ENCODE results near the gene SESN2. TPM values are rescaled to one million over a fixed set of nuclear protein-coding genes. Genes with fewer than 3 reads are reported as not detected.

The SESN2 gene
- total and polyA plus RNA-seq, 4 donors, result 5.8 to 17.6 (median 13.4) TPM

GRCh38 chr1:28249013-28249865 is 10.1 kb upstream of the SESN2 start:
- peaks cover 9% of the 10 kb centered on the region for H3K4me1 ChIP-seq (ENCODE audit: control insufficient read depth, insufficient read depth, low read length)
- H3K27me3 ChIP-seq (ENCODE audit: control insufficient read depth, insufficient read depth, low read length), result no peaks in the 10 kb centered on the region
- no CpG with 5 or more reads among the region's 3 CpGs for WGBS (ENCODE audit: insufficient coverage)
- no peaks in the 10 kb centered on the region for H3K9me3 ChIP-seq (ENCODE audit: control insufficient read depth, insufficient read depth, low read length)
- H3K36me3 ChIP-seq (ENCODE audit: control insufficient read depth, insufficient read depth, low read length), result no peaks in the 10 kb centered on the region
- DNase-seq (ENCODE audit: low read depth in 4 of 6, low spot score in 6 of 6), result no peak
- H3K27ac ChIP-seq (ENCODE audit: low read depth, low read length), result peak overlapping the region; percentile 65
- H3K4me3 ChIP-seq (ENCODE audit: low read depth, low read length), result peak overlapping the region; percentile 19

- no peak overlapping the region for H3K27ac ChIP-seq (ENCODE audit: low read depth, low read length)
- no peaks in the 10 kb centered on the region for H3K36me3 ChIP-seq (ENCODE audit: control insufficient read depth, insufficient read depth, low read length)
- H3K27me3 ChIP-seq (ENCODE audit: control insufficient read depth, insufficient read depth, low read length), result no peaks in the 10 kb centered on the region
- H3K9me3 ChIP-seq (ENCODE audit: control insufficient read depth, insufficient read depth, low read length), result no peaks in the 10 kb centered on the region
- WGBS (ENCODE audit: insufficient coverage), result 86% methylated on average over 1 of the region's 4 CpGs
- peaks cover 9% of the 10 kb centered on the region for H3K4me1 ChIP-seq (ENCODE audit: control insufficient read depth, insufficient read depth, low read length)
- H3K4me3 ChIP-seq (ENCODE audit: low read depth, low read length), result no peak overlapping the region
- no peak for DNase-seq (ENCODE audit: low read depth in 4 of 6, low spot score in 6 of 6)
These were observed 9.4 kb upstream of the SESN2 start for GRCh38 chr1:28249866-28250295.

- H3K4me1 ChIP-seq (ENCODE audit: control insufficient read depth, insufficient read depth, low read length), result peaks cover 12% of the 10 kb centered on the region
- 83% methylated on average over 4 of the region's 6 CpGs for WGBS (ENCODE audit: insufficient coverage)
- H3K27me3 ChIP-seq (ENCODE audit: control insufficient read depth, insufficient read depth, low read length), result peaks cover 4% of the 10 kb centered on the region
- no peaks in the 10 kb centered on the region for H3K9me3 ChIP-seq (ENCODE audit: control insufficient read depth, insufficient read depth, low read length)
- H3K4me3 ChIP-seq (ENCODE audit: low read depth, low read length), result no peak overlapping the region
- no peak for DNase-seq (ENCODE audit: low read depth in 4 of 6, low spot score in 6 of 6)
- no peak overlapping the region for H3K27ac ChIP-seq (ENCODE audit: low read depth, low read length)
- no peaks in the 10 kb centered on the region for H3K36me3 ChIP-seq (ENCODE audit: control insufficient read depth, insufficient read depth, low read length)
These were observed 3.0 kb upstream of the SESN2 start for GRCh38 chr1:28256197-28256827.

- Histone ChIP-seq H3K9me3 (ENCODE audit: control insufficient read depth, insufficient read depth, low read length) (no peaks in the 10 kb centered on the region), H3K27me3 (ENCODE audit: control insufficient read depth, insufficient read depth, low read length) (peaks cover 4% of the 10 kb centered on the region), H3K4me3 (ENCODE audit: low read depth, low read length) (no peak overlapping the region), H3K36me3 (ENCODE audit: control insufficient read depth, insufficient read depth, low read length) (no peaks in the 10 kb centered on the region), H3K27ac (ENCODE audit: low read depth, low read length) (no peak overlapping the region), H3K4me1 (ENCODE audit: control insufficient read depth, insufficient read depth, low read length) (peaks cover 16% of the 10 kb centered on the region)
- WGBS (ENCODE audit: insufficient coverage), result no CpG with 5 or more reads among the region's 4 CpGs
- no peak for DNase-seq (ENCODE audit: low read depth in 4 of 6, low spot score in 6 of 6)
These were observed 1.6 kb upstream of the SESN2 start for GRCh38 chr1:28257736-28258135.

- 25% methylated on average over 12 of the region's 12 CpGs for WGBS (ENCODE audit: insufficient coverage)
- peak overlapping the region; percentile 95 for H3K4me3 ChIP-seq (ENCODE audit: low read depth, low read length)
These were observed 578 bp upstream of the SESN2 start for GRCh38 chr1:28258628-28259251.

GRCh38 chr1:28259934-28260802 is 850 bp downstream of the SESN2 start:
- 0% methylated on average over 47 of the region's 66 CpGs for WGBS (ENCODE audit: insufficient coverage)
- peak overlapping the region; percentile 89 for H3K27ac ChIP-seq (ENCODE audit: low read depth, low read length)
- peaks cover 4% of the 10 kb centered on the region for H3K27me3 ChIP-seq (ENCODE audit: control insufficient read depth, insufficient read depth, low read length)
- H3K9me3 ChIP-seq (ENCODE audit: control insufficient read depth, insufficient read depth, low read length), result no peaks in the 10 kb centered on the region
- H3K36me3 ChIP-seq (ENCODE audit: control insufficient read depth, insufficient read depth, low read length), result no peaks in the 10 kb centered on the region
- peak overlapping the region; percentile 95 for H3K4me3 ChIP-seq (ENCODE audit: low read depth, low read length)
- peaks cover 16% of the 10 kb centered on the region for H3K4me1 ChIP-seq (ENCODE audit: control insufficient read depth, insufficient read depth, low read length)
- peak in 3 of 6 donors; percentile 59 to 91 (median 83) for DNase-seq (ENCODE audit: low read depth in 4 of 6, low spot score in 6 of 6)

More at GRCh38 chr1:28258628-28259251, 578 bp upstream of the SESN2 start:
- DNase-seq (ENCODE audit: low read depth in 4 of 6, low spot score in 6 of 6), result no peak
- peaks cover 16% of the 10 kb centered on the region for H3K4me1 ChIP-seq (ENCODE audit: control insufficient read depth, insufficient read depth, low read length)
- peaks cover 4% of the 10 kb centered on the region for H3K27me3 ChIP-seq (ENCODE audit: control insufficient read depth, insufficient read depth, low read length)
- H3K36me3 ChIP-seq (ENCODE audit: control insufficient read depth, insufficient read depth, low read length), result no peaks in the 10 kb centered on the region
- no peaks in the 10 kb centered on the region for H3K9me3 ChIP-seq (ENCODE audit: control insufficient read depth, insufficient read depth, low read length)
- H3K27ac ChIP-seq (ENCODE audit: low read depth, low read length), result no peak overlapping the region

GRCh38 chr1:28260803-28261174 is 1.5 kb downstream of the SESN2 start:
- H3K27me3 ChIP-seq (ENCODE audit: control insufficient read depth, insufficient read depth, low read length), result peaks cover 3% of the 10 kb centered on the region
- 60% methylated on average over 3 of the region's 7 CpGs for WGBS (ENCODE audit: insufficient coverage)
- no peak overlapping the region for H3K27ac ChIP-seq (ENCODE audit: low read depth, low read length)
- peak overlapping the region; percentile 95 for H3K4me3 ChIP-seq (ENCODE audit: low read depth, low read length)
- H3K4me1 ChIP-seq (ENCODE audit: control insufficient read depth, insufficient read depth, low read length), result peaks cover 16% of the 10 kb centered on the region
- no peak for DNase-seq (ENCODE audit: low read depth in 4 of 6, low spot score in 6 of 6)
- no peaks in the 10 kb centered on the region for H3K9me3 ChIP-seq (ENCODE audit: control insufficient read depth, insufficient read depth, low read length)
- H3K36me3 ChIP-seq (ENCODE audit: control insufficient read depth, insufficient read depth, low read length), result no peaks in the 10 kb centered on the region

GRCh38 chr1:28264897-28265296 is 5.6 kb downstream of the SESN2 start:
- peaks cover 10% of the 10 kb centered on the region for H3K4me1 ChIP-seq (ENCODE audit: control insufficient read depth, insufficient read depth, low read length)
- H3K9me3 ChIP-seq (ENCODE audit: control insufficient read depth, insufficient read depth, low read length), result no peaks in the 10 kb centered on the region
- no peak for DNase-seq (ENCODE audit: low read depth in 4 of 6, low spot score in 6 of 6)
- H3K36me3 ChIP-seq (ENCODE audit: control insufficient read depth, insufficient read depth, low read length), result no peaks in the 10 kb centered on the region
- no peak overlapping the region for H3K4me3 ChIP-seq (ENCODE audit: low read depth, low read length)
- no CpG with 5 or more reads among the region's 1 CpG for WGBS (ENCODE audit: insufficient coverage)
- no peak overlapping the region for H3K27ac ChIP-seq (ENCODE audit: low read depth, low read length)
- no peaks in the 10 kb centered on the region for H3K27me3 ChIP-seq (ENCODE audit: control insufficient read depth, insufficient read depth, low read length)

GRCh38 chr1:28265577-28265976 is 6.3 kb downstream of the SESN2 start:
- WGBS (ENCODE audit: insufficient coverage), result 86% methylated on average over 3 of the region's 8 CpGs
- H3K27me3 ChIP-seq (ENCODE audit: control insufficient read depth, insufficient read depth, low read length), result no peaks in the 10 kb centered on the region
- DNase-seq (ENCODE audit: low read depth in 4 of 6, low spot score in 6 of 6), result no peak
- H3K9me3 ChIP-seq (ENCODE audit: control insufficient read depth, insufficient read depth, low read length), result no peaks in the 10 kb centered on the region
- no peak overlapping the region for H3K4me3 ChIP-seq (ENCODE audit: low read depth, low read length)
- H3K4me1 ChIP-seq (ENCODE audit: control insufficient read depth, insufficient read depth, low read length), result peaks cover 6% of the 10 kb centered on the region
- no peak overlapping the region for H3K27ac ChIP-seq (ENCODE audit: low read depth, low read length)
- H3K36me3 ChIP-seq (ENCODE audit: control insufficient read depth, insufficient read depth, low read length), result no peaks in the 10 kb centered on the region
